Activated CD8-positive, alpha-beta T cell treated with anti-CD3 and anti-CD28 coated beads for 36 hours (primary cell): ENCODE data around the gene AMZ2. TPM values are rescaled to one million over a fixed set of nuclear protein-coding genes. Genes with fewer than 3 reads are reported as not detected.

ENCODE experiments used
- ATAC-seq: fragments of 200-7000 bp; cut with Tn5 transposase; one replicate; pipeline ENCODE4 v1.10.0; 2021; ENCODE audit warnings: mild to moderate bottlenecking, moderate library complexity
- CTCF ChIA-PET: fragments of 350-600 bp; sonication (Branson Sonifier 250); formaldehyde crosslinking; loops from one replicate; lab custom pipeline; 2021; ENCODE audit warnings: antibody characterized with exemption; lab: Charles Lee
- POLR2A ChIA-PET: fragments of 350-600 bp; sonication (Branson Sonifier 250); formaldehyde crosslinking; loops from one replicate; lab custom pipeline; 2021; ENCODE audit warnings: antibody characterized with exemption; lab: Charles Lee
- DNase-seq: peaks from one replicate; pipeline ENCODE4 v3.0.0-alpha.2; 2020
- H3K27ac Mint-ChIP-seq: one replicate; pipeline ENCODE4 v1.8.0; 2021; ENCODE audit warnings: mild to moderate bottlenecking, mixed read lengths
- H3K27me3 Mint-ChIP-seq: one replicate; pipeline ENCODE4 v1.8.0; 2021; ENCODE audit warnings: mixed read lengths
- H3K36me3 Mint-ChIP-seq: one replicate; pipeline ENCODE4 v1.8.0; 2021; ENCODE audit warnings: low read depth, mixed read lengths
- H3K4me1 Mint-ChIP-seq: one replicate; pipeline ENCODE4 v1.8.0; 2021; ENCODE audit warnings: low read depth, mixed read lengths
- H3K4me3 Mint-ChIP-seq: one replicate; pipeline ENCODE4 v1.8.0; 2021; ENCODE audit warnings: mild to moderate bottlenecking, moderate library complexity, mixed read lengths
- H3K9me3 Mint-ChIP-seq: one replicate; pipeline ENCODE4 v1.8.0; 2021; ENCODE audit warnings: mixed read lengths
- intact Hi-C: fragments of 100-400 bp; cut with micrococcal nuclease; formaldehyde crosslinking; loops from one replicate; pipeline ENCODE4 v1.10.0; 2022
- total RNA-seq, 2 experiments: library from RNA; stranded (reverse); gene quantifications; one replicate each; pipeline ENCODE4 v1.2.3, GENCODE V29; 2021
- TF ChIP-seq, protein P1 (sequence below): fragments of 200-600 bp; IDR thresholded peaks from one replicate; pipeline ENCODE4 v1.8.0; 2022; ENCODE audit warnings: antibody characterized with exemption, mild to moderate bottlenecking

The AMZ2 gene
- total RNA-seq, 2 experiments from 2014 or later, result 132 to 141 TPM

DNA sequence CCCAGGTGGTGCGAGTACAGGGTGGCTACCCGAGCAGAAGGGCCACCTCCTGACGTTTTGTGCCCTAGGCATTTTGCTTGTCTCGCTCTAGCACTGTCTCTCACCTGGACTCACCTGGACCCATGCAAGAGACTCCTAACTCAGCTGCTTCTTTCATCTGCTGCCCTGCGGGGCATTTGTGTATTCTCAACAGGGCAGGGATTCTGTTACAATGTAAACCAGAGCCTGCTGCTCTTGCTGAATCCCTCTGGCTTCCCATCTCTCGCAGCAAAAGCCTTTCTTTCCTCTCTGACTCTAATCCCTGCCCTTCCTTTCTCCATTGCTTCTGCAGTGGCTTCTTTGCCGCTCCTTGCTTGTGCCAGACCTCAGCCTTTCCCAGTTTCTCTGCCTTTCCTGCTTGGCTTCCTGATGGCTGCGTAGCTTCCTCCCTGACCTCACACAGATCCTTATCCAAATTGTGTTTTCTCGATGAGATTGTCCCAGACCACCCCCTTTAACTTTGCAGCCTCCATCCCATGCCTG lies 53.7 kb downstream of the AMZ2 start:
- Mint-ChIP-seq H3K4me1 (peaks cover 16% of the 10 kb centered on the region), H3K27me3 (no peaks in the 10 kb centered on the region), H3K36me3 (no peaks in the 10 kb centered on the region), H3K4me3 (no peak overlapping the region), H3K27ac (no peak overlapping the region), H3K9me3 (no peaks in the 10 kb centered on the region)
- no peak for DNase-seq
- intact Hi-C loops, result no loop called here
- POLR2A ChIA-PET, result no interaction called here
- no peak for ATAC-seq
- TF ChIP-seq, protein P1, sequence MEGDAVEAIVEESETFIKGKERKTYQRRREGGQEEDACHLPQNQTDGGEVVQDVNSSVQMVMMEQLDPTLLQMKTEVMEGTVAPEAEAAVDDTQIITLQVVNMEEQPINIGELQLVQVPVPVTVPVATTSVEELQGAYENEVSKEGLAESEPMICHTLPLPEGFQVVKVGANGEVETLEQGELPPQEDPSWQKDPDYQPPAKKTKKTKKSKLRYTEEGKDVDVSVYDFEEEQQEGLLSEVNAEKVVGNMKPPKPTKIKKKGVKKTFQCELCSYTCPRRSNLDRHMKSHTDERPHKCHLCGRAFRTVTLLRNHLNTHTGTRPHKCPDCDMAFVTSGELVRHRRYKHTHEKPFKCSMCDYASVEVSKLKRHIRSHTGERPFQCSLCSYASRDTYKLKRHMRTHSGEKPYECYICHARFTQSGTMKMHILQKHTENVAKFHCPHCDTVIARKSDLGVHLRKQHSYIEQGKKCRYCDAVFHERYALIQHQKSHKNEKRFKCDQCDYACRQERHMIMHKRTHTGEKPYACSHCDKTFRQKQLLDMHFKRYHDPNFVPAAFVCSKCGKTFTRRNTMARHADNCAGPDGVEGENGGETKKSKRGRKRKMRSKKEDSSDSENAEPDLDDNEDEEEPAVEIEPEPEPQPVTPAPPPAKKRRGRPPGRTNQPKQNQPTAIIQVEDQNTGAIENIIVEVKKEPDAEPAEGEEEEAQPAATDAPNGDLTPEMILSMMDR, result no peak
- CTCF ChIA-PET, result no interaction called here

DNA sequence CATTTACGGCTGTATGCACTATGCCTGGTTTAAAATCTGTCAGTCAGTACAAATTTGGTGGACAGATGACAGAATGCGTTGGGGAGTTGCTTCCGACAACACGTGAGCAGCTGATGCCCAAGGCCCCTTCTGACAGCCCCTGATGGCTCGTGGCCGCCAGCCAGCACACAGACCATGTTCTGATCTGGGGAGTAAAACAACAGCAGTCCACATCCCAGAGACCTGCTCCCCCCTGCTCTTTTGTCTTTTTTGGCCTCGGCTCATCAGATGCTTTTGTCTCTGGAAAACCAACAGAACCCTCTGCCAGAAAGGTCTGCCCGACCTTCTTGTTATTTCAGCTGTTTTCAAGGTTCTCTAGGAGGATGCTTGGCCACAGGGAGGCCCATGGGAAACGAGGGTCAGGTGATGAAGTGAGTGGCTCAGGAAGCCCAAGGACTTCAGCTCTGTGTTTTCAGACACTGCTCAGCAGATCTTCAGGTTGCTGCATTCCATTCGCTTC lies 54.3 kb downstream of the AMZ2 start:
- Mint-ChIP-seq H3K9me3 (no peaks in the 10 kb centered on the region), H3K4me1 (peaks cover 12% of the 10 kb centered on the region), H3K4me3 (no peak overlapping the region), H3K27ac (no peak overlapping the region), H3K36me3 (no peaks in the 10 kb centered on the region), H3K27me3 (no peaks in the 10 kb centered on the region)
- DNase-seq (no peak), ATAC-seq (no peak)
- ChIA-PET CTCF (no interaction called here), POLR2A (no interaction called here)
- intact Hi-C loops, result no loop called here
- TF ChIP-seq, protein P1, result no peak

DNA sequence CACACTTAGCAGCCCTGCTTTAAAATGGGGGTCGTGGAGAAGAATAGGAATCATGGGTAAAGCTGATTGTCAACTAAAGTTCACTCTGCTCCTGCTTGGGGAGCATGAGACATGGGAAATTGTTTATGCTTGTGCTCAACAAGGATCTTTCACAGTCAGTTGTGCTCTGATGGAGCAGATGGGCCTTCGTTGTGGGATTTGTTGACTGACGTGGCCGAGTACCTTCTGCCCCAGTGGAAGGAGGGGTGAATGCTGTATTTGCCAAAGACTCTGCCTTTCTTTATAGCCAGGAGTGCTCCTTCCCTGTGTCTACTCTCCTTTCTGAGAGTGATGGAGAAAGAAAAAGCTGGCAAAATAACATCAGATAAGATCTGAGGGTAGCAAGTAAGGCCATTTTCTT lies 54.8 kb downstream of the AMZ2 start:
- POLR2A ChIA-PET, result interaction anchor here (1.7 kb wide), 1 partner anchor 10 kb away, joined by 6 read pairs; no protein-coding TSS in a partner anchor
- CTCF ChIA-PET, result no interaction called here
- no peak overlapping the region for H3K4me3 Mint-ChIP-seq

GRCh38 chr17:68304706-68305105 lies 56.9 kb downstream of the AMZ2 start:
- DNase-seq (no peak), ATAC-seq (no peak)
- peaks cover 4% of the 10 kb centered on the region for H3K36me3 Mint-ChIP-seq
- intact Hi-C loops, result no loop called here
- TF ChIP-seq, protein P1, result no peak
- no peak overlapping the region for H3K4me3 Mint-ChIP-seq
- ChIA-PET CTCF (no interaction called here), POLR2A (interaction anchor here (1.1 to 1.2 kb wide), 2 partner anchors 12 to 14 kb away, joined by 3 to 4 read pairs; partner anchors contain the start of gene SLC16A6)
- H3K9me3 Mint-ChIP-seq, result no peaks in the 10 kb centered on the region
- no peak overlapping the region for H3K27ac Mint-ChIP-seq
- H3K4me1 Mint-ChIP-seq, result peaks cover 8% of the 10 kb centered on the region
- H3K27me3 Mint-ChIP-seq, result no peaks in the 10 kb centered on the region

More for the DNA sequence above, 54.8 kb downstream of the AMZ2 start:
- DNase-seq (no peak), ATAC-seq (no peak)
- no peaks in the 10 kb centered on the region for H3K9me3 Mint-ChIP-seq
- intact Hi-C loops, result no loop called here
- no peaks in the 10 kb centered on the region for H3K27me3 Mint-ChIP-seq
- no peak overlapping the region for H3K27ac Mint-ChIP-seq
- H3K36me3 Mint-ChIP-seq, result no peaks in the 10 kb centered on the region
- TF ChIP-seq, protein P1, result no peak
- H3K4me1 Mint-ChIP-seq, result peaks cover 9% of the 10 kb centered on the region

DNA sequence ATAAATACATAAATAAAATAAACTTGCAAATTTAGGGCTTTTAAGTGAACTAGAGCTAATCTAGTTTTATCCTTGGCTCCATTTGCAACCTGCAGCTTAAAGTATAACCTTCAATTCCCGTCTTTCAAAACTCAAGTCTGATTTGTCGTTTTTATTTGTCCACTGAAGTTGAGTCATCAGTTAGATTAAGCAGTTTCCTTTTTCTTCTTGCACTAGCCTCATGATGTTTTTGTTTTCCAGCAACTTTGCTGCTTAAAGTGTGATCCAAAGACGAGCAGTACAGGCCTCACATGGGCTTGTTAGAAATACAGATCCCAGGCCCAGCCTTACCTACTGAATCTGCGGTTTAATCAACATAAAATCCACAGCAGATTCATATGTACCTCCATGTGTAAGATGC lies 57.3 kb downstream of the AMZ2 start:
- no peak overlapping the region for H3K27ac Mint-ChIP-seq
- H3K36me3 Mint-ChIP-seq, result peaks cover 4% of the 10 kb centered on the region
- no peak overlapping the region for H3K4me3 Mint-ChIP-seq
- ATAC-seq (no peak), DNase-seq (no peak)
- TF ChIP-seq, protein P1, result no peak
- H3K9me3 Mint-ChIP-seq, result no peaks in the 10 kb centered on the region
- CTCF ChIA-PET, result no interaction called here
- peaks cover 12% of the 10 kb centered on the region for H3K4me1 Mint-ChIP-seq
- no peaks in the 10 kb centered on the region for H3K27me3 Mint-ChIP-seq
- POLR2A ChIA-PET, result interaction anchor here (1.1 to 1.2 kb wide), 2 partner anchors 13 to 14 kb away, joined by 3 to 4 read pairs; partner anchors contain the start of gene SLC16A6
- intact Hi-C loops, result no loop called here

Other genes starting within 250 kb of the AMZ2 start
- 100 to 1,000 TPM; 165 to 180 TPM for gene KPNA2, start 212.3 kb upstream of the AMZ2 start, total RNA-seq
- gene SLC16A6, start 43.1 kb downstream of the AMZ2 start, total RNA-seq, result 1 to 10 TPM; 2.3 to 2.8 TPM
- gene ARSG, start 43.5 kb downstream of the AMZ2 start, total RNA-seq, result 1 to 10 TPM; 7.2 to 8.4 TPM
- gene WIPI1, start 209.5 kb downstream of the AMZ2 start, total RNA-seq, result 10 to 100 TPM; 11.3 to 13.1 TPM